OCI-LY3 (cell line): ENCODE results near the gene CXXC5.
"Not testable (repeated sequence)": the region's sequence is repeated elsewhere in the genome, so short reads cannot be mapped to it uniquely, and the experiment has no call there.

Source experiments
- EZH2phosphoT487 ChIP-seq: fragments of 200-600 bp; shearing (Covaris generic); IDR thresholded peaks from 2 replicates; pipeline ENCODE4 v1.6.1; 2018; ENCODE audit warnings: antibody characterized with exemption, mixed run types, low read depth
- TF ChIP-seq, protein P1 (sequence below): fragments of 200-600, 300-600 bp; sonication (generic); IDR thresholded peaks from 2 replicates; pipeline ENCODE4 v1.5.1; 2014; ENCODE audit warnings: antibody characterized with exemption, low read length, low read depth

DNA sequence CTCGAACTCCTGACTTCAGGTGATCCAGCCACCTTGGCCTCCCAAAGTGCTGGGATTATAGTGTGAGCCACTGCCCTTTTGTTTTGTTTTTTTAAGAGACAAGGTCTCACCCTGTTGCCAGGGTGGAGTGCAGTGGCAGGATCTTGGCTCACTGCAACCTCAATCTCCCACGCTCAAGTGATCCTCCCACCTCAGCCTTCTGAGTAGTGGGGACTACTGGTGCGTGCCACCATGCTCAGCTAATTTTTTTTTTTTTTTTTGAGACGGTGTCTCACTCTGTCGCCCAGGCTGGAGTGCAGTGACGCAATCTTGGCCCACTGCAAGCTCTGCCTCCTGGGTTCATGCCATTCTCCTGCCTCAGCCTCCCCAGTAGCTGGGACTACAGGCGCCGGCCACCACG is 79.5 kb downstream of the CXXC5 start:
- TF ChIP-seq, protein P1, sequence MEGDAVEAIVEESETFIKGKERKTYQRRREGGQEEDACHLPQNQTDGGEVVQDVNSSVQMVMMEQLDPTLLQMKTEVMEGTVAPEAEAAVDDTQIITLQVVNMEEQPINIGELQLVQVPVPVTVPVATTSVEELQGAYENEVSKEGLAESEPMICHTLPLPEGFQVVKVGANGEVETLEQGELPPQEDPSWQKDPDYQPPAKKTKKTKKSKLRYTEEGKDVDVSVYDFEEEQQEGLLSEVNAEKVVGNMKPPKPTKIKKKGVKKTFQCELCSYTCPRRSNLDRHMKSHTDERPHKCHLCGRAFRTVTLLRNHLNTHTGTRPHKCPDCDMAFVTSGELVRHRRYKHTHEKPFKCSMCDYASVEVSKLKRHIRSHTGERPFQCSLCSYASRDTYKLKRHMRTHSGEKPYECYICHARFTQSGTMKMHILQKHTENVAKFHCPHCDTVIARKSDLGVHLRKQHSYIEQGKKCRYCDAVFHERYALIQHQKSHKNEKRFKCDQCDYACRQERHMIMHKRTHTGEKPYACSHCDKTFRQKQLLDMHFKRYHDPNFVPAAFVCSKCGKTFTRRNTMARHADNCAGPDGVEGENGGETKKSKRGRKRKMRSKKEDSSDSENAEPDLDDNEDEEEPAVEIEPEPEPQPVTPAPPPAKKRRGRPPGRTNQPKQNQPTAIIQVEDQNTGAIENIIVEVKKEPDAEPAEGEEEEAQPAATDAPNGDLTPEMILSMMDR: not testable (repeated sequence)
- TF ChIP-seq EZH2phosphoT487: not testable (repeated sequence)
